HG02840 (cell line): ENCODE measurements around the gene HOXC11.

Source experiments
- ATAC-seq: cut with Tn5 transposase; IDR thresholded peaks from one replicate; pipeline ENCODE4 v1.9.1; 2021; ENCODE audit warnings: mild to moderate bottlenecking, moderate library complexity, moderate number of reproducible peaks; ENCODE audit not compliant: unreplicated experiment, low FRiP score

Gene HOXC11

DNA sequence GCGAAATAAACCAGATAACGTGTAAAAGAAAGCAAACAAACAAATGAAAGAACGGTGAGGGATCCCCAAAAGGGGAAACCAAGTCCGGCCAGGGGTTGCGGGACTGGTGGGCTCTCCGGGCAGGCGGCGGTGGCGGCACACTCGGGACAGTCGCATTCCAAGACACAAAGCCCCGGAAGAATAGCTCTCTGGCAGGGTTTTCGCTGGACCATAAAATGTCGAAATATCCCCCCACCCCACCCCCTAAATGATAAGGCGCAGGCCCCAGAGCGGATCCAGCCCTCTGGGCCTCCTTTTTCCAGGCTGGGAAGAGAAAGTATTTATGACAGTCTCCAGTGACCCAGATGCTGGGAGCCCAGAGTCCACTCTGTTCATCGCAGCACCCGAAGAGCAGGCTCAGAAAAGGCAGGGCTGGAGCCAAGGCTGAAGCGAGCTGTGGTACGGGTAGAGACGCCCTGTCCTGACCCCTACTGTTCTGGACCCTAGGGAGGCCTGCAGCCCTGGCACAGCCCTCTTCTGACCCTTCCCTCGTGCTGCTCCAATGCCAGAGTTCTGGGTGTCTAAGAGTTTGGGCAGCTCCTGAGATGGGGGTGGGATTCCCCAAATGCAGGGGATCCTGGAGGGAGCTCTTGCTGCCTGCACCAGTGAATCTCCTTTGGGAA lies 33.8 kb downstream of the HOXC11 start:
- no peak for ATAC-seq

DNA sequence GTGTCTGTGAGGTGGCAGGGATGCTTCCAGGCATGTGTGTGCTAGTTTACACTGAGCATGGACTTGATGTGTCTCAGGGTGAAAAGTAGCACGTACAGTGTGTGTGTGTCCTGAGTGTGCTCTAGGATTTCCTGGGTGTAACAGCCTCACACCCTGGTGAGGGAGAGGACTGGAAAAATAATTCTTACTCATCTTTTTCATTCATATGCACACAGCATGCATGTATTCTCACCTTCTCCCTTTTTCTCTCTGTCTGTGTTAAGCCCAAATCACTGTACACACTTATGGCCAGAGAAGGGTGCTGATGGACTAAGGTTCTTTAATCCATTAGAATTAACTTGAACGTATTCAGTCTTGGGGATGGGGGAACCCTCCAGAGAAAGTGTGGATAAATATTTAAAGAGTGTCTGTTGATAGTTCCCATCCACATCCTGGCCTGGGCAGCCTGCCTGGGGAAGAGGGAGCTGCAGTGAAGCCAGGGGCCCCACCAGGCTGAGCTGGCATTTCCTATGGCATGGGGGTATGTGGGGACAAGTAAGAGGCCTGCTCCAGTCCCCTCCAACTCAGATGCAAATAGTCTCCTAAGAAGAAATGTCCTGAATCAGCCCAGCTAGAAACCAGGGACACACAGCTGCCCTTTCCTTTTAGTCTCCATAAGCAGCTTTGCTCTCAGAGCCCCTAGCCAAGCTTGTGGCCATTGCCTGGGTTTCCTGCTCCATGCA lies 34.8 kb downstream of the HOXC11 start:
- ATAC-seq: no peak

DNA sequence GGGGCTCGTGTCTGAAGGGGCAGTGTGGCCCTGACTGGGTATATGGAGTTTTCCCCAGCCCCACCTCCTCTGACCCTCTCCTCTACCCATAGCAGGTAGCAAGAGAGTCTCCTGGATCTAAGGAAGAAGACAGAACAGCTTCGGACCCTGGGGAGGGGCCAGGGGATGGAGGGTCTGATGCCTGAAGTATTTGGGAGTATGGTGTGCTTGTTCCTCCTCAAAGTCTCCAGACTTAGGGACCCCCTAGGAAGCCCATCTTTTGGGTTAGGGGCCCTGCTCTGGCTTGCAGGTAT lies 35.3 kb downstream of the HOXC11 start:
- ATAC-seq: no peak

DNA sequence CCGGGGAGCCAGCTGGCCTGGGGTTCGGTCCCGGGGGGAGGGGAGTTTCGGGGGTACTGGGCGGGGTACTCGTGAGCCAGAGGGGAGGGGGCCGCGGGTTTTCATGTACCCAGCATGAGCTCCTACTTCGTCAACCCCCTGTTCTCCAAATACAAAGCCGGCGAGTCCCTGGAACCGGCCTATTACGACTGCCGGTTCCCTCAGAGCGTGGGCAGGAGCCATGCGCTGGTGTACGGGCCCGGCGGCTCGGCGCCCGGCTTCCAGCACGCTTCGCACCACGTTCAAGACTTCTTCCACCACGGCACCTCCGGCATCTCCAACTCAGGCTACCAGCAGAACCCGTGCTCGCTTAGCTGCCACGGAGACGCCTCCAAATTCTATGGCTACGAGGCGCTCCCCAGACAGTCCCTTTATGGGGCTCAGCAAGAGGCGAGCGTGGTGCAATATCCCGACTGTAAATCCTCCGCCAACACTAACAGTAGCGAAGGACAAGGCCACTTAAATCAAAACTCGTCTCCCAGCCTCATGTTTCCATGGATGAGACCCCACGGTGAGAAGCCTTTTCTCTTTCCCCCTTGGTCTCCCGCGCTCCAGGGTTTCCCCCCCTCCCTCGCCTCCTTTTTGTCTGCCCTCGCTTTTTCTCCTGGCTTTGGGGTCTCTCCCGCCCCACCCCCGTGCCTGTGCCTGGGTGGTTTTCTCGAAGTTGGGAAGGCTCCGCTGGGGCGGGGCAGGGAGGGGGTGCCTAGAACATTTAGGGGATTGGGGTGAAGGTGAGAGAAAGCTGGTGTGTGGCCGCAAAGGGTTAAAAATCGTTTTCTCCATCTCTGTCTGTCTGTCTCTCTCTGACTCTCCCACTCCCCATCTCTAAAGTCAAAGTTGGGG lies 36.5 kb downstream of the HOXC11 start:
- no peak for ATAC-seq

DNA sequence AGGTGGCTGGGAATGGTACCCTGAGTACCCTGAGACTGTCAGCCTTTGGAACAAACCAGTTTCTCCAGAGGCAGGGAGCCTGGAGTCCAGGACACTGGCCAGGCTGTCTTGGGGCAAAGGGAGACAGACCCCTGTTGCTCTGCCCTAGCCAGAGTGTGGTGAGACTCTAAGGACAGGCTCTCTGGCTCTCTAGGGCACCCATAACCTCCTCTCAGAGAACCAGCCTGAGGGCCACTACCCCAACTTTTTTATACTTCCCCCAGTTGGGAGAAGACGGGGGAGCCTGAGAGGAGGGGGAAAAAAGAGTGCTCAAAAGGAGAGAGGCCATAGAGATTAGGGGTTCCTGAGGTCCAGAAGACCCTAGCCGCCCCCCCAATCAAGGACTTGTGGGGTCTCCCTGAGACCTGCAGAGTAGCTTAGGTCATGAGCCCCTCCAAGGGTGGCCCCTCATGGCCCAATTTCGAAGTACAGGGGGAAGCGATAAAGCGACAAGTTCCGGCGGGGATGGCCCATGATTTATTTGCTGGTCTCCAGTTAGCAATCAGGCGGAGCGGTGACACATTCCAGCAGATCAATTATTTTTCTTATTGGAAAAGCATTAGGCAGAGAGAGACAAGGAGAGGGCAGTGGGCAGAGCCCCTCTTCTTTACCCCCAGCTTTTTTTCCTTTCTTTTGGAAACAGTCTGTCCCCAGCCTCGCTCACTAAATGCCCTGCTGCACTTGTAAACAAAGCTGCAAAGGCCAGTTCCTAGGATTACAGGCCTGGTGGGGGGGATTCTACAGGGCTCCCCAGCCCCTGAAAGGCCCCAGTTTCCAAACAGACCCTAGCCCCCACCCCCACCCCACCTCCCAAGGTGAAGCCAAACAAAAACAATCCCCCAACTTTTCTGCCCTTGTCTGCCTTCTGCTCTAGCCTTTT lies 37.4 kb downstream of the HOXC11 start:
- ATAC-seq: no peak

DNA sequence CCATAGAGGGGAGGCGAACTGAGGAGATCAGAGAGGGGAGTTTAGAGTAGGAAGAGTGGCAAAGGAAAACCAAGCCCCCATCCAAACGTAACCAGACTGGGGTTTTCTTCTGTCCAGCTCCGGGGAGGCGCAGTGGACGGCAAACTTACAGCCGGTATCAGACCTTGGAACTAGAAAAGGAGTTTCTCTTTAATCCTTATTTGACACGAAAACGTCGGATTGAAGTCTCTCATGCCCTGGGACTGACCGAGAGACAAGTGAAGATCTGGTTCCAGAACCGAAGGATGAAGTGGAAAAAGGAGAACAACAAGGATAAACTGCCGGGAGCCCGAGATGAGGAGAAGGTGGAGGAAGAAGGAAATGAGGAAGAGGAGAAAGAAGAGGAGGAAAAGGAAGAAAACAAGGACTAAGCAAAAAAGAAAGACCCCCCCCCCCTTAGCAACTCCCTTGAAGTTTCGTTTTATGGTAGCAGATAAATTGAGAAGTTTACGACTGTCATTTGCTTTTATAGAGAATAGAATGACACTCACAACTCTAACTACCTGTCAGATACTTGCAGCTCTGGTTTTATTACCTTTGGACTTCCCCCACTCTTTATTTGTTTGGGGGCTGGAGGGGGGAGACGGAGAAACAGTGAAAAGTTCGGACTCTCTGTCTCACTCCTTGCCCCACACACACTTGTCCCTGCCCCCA lies 38.2 kb downstream of the HOXC11 start:
- ATAC-seq: no peak

DNA sequence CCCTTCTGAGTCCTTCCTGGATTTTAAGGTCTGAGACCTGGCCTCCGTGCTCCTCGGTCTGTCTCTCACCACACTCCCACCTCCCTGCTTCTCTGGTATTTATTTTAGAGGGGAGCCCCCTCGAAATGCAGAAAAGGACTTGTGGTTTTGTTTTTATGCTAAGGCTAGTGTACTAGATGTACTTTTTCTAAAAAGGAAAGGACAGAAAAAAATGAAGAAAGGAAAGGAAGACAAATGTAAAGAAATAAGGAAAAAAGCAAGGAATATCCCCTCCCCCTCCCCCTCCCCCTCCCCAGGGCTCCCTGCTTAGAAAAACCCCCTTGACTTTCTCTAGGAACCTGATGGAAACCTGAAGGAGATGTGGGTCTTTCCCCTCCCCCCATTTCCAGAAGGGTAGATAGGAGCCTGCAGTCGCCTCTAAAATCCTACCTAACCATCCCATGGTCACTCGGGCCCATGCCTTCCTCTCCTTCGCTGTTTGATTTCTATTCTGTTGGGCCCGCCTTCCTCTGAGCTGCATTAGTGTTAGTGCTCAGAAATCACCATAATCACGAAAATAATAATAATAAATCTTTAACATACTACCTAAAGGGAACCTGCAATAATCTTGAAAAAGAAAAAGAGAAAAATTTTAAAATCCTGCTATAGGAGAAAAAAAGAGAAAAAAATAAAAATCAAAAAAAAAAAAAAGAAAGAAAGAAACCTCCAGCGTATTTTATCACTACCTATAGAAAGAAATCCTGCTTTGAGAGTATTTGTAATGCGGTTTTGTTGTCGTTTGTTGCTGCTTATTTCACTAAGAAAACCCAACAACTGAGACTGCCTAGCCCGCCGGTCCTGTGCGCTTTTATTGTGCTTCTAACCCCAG lies 39.0 kb downstream of the HOXC11 start:
- ATAC-seq: no peak

DNA sequence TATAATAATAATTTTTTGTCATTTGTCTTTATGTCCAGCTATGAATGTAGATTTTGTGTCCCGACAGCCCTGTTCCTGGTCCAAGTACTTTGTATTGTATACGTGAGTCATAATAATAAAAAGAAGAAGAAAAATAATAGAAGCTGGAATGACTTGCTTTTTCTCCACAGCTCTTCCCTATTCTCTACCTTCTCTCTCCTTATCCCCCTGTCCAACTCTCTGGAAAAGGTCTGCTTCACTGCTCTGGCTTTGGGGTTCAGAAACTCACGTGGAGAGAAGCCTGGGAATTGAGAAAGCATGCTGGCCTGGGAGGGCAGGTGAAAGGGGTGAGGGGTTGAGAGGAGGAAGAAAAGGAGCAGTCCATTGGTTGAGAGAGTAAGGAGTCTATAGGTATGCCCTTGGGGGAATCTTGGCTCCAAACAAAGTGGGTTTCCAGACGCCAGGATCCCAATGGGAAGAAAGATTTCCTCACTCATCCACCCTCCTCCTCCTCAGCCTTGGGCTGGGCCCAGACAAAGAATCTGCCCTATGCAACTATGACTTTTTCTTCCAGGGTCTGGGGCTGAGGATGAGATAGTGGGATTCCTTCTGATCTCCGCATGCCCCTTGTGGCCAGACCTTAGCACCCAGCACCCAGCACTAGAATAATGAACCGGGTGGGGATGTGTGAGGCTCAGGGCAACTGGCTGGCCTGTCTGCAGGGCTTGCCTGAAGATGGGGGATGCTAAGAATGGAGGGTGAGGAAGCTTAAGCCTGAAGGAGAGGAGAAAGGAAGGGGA lies 39.9 kb downstream of the HOXC11 start:
- no peak for ATAC-seq

DNA sequence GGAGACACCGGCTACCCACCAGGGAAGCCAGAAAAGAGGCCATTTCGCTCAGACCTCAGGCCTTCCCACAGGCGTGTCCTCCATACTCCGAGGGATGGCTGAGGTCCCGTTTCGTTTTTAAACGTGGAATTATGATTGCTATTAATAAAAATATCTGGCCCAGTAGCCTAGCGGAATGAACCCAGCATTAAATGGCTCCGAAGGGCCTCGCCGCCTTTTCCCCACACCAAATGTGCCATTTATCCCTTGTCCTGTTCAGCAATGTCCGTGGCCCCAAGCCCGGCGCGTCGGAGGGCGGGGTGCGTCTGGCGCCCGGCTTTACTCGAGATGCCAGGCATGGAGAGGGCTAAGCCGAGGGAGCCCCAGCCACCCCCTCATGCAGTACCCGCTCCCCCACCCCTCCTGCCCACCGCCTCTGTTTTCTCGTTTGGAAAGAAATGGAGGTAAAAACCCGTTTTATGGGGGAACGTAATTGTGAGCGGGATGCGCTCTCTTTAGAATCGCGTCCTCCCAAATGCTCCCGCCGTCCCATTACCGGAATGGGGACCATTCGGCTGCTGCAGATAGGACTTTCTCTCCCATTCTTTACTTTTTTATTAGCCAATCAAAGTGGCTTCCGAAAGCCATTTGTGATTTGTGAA lies 41.6 kb downstream of the HOXC11 start:
- ATAC-seq: no peak

DNA sequence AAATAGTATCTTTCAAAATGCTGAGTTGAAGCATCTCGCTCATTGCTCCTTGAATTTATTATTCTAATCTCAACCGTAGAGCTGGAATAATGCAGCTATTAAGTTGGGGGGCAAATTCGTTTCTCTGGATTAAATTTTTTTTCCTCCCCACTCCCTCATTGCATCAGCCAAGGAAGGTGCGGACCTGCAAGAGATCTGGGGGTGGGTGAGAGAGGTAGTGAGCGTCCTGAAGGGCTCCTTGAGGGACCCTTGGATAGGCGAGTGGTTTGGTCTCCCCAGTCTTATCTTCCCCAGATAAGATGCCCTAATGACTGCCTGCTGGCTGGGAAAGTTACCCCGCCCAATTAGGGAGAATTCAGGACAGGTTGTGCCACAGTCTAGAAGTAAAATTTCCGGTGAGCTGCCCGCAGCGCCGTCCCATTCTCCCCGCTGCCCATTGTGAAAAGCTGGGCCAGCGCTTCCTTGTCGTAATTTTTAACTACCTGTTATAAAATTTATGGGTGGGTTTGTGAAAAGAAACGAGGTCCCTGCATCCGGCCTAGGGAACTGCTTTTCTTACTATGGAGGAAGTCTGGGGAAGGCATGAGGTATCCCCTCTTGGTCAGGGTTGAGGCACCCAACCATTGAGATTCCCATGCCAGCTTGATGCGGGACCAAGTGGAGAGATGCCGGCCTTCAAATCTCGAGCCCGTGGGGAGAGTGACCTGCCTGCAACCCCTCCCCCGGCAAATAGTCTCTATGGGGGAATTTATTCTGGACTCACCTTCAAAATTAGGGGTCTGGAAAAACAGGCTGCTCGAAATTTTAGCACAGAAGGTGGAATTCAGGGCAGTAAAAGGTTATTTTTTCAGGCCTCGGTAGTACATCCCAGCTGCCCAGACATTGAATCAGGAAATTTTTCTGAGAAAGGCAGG lies 42.3 kb downstream of the HOXC11 start:
- ATAC-seq: no peak

DNA sequence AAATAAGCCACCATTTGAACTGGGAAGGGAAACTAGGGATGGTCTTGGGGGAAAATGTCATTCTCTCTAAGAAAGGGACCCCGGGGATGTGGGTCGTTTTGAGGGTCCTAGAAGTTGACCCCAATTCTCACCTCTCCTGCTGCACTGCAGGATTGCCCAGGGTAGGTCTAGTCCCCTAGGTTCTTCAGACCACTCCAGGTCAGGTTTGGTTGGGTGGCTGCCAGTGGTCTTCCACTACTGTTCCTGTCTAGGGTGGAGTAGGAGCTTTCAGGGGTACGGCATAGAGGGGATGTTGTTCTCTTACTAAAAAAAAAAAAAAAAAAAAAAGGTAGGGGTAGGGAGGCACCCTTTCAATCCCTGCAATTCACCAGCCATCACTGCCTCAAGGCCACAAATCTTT lies 43.1 kb downstream of the HOXC11 start:
- ATAC-seq: no peak

DNA sequence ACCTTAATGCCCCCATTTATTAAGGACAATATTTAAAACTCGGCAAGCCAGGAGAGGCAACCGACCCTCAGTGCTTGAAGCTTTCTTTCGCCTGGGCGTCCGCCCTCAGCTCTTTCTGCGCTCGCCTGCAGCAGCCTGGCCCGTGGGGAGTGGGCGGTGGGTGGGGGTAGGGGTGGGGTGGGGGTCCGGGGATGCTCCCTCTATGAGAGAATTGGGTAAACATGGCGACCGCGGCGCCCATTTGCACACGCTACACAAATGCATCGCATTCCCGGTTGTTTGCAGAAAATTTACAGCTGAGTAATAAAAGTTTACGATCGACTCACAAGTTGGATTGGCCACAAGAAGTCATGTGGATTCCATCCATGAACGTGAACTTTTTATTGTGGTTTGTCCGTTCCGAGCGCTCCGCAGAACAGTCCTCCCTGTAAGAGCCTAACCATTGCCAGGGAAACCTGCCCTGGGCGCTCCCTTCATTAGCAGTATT lies 43.6 kb downstream of the HOXC11 start:
- no peak for ATAC-seq

DNA sequence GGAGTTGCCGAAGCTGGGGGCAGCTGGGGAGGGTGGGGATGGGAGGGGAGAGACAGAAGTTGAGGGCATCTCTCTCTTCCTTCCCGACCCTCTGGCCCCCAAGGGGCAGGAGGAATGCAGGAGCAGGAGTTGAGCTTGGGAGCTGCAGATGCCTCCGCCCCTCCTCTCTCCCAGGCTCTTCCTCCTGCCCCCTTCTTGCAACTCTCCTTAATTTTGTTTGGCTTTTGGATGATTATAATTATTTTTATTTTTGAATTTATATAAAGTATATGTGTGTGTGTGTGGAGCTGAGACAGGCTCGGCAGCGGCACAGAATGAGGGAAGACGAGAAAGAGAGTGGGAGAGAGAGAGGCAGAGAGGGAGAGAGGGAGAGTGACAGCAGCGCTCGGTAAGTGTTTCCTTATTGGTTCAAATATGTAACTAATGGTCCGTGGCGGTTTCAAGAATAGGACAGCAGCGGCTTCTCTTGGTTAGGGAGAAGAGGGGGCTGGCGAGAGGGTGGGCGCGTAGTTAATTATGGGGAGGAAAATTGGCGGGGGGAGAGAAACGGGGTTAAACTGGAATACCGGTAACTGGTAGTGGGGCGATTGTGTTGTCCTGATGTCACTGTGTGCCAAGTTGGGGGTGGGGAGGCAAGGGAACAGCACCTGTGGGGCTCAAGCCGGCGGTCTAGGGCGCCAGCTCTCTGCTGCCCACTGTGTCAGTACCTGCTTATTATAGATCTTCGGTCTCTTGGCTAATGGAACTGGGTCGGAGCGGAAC lies 44.3 kb downstream of the HOXC11 start:
- ATAC-seq: peak; percentile 17

DNA sequence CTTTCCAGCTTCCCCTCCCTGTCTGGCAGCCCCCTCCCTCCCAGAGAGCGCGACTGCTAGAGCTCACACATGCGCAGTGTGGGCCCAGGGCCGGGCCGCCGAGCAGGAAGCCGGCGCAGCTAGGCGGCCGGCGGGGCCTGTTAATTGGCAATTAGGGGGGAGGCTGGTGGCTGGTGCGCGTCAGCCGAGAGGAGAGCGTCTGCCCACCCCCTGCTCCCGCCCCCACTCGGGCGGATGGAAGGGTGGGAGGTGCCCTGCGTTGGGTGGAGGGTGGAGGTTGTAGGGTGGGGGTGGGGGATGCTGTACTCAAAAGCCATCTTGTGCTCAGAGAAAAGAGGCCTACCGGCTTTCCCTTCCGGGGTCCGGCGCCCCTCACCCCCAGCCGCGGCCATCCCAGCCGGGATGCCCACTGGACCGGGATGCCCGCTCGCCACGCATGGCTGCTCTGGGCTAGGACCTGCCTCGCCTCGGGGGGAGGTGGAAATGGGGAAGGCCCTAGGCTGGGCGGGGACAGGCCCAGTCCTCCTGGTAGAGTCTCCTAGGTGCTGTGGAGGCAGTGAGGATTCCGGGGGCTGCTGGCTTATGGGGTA lies 45.0 kb downstream of the HOXC11 start:
- ATAC-seq: peak; percentile 84

DNA sequence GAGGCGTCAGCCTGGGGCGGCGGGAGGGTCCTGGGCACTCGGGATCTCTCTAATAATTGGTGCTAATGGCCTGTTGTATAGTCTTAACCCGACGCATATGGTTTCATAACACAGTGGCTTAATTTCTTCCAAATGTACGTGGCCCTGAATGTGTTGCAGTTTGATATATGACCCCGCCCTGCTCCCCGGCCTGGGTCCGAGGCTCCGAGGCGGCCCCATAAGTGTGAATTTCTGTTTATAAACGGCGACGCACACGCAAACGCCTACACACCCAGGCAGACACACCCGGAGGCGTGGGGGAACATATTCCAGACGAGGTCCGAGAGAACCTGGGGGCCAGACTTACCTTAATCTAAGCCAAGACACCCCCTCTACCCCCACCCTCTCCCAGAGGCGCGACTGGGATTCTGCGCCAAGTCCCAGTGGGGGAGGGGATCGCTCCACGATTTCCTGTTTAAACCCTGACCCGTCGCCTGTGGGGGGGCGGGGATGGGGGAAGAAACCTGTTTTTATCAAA lies 45.6 kb downstream of the HOXC11 start:
- no peak for ATAC-seq
